ENCODE measurements around the gene ARMS2.

Gene ARMS2

GRCh38 chr10:122454603-122455080 is at the start of gene ARMS2:
TSS of gene ARMS2 (plus strand) at chr10:122454653. CDS start at chr10:122454728, 75 bp downstream.
- no peak for DNase-seq

- DNase-seq, result no peak
These were observed 46.9 kb upstream of the ARMS2 start for GRCh38 chr10:122407375-122408125.

GRCh38 chr10:122413327-122413726 is 41.1 kb upstream of the ARMS2 start:
- DNase-seq, result no peak

- no peak for DNase-seq
These were observed 36.8 kb upstream of the ARMS2 start for GRCh38 chr10:122417667-122418066.

GRCh38 chr10:122419016-122419415 is 35.4 kb upstream of the ARMS2 start:
- DNase-seq, result no peak

- no peak for DNase-seq
These were observed 34.4 kb upstream of the ARMS2 start for GRCh38 chr10:122419876-122420623.

- DNase-seq, result no peak
These were observed 33.8 kb upstream of the ARMS2 start for GRCh38 chr10:122420624-122421007.

GRCh38 chr10:122421054-122421625 is 33.3 kb upstream of the ARMS2 start:
- DNase-seq, result peak; percentile 14

- DNase-seq, result no peak
These were observed 32.7 kb upstream of the ARMS2 start for GRCh38 chr10:122421742-122422141.

- peak; percentile 60 for DNase-seq
These were observed 32.0 kb upstream of the ARMS2 start for GRCh38 chr10:122422266-122422989.

GRCh38 chr10:122424059-122424458 is 30.4 kb upstream of the ARMS2 start:
- DNase-seq, result no peak

GRCh38 chr10:122426829-122427228 is 27.6 kb upstream of the ARMS2 start:
- no peak for DNase-seq

- no peak for DNase-seq
These were observed 27.2 kb upstream of the ARMS2 start for GRCh38 chr10:122427280-122427679.

GRCh38 chr10:122435212-122435827 is 19.1 kb upstream of the ARMS2 start:
- DNase-seq, result peak; percentile 74

GRCh38 chr10:122441961-122442360 is 12.5 kb upstream of the ARMS2 start:
- DNase-seq, result no peak

- no peak for DNase-seq
These were observed 9.0 kb upstream of the ARMS2 start for GRCh38 chr10:122445469-122445868.

GRCh38 chr10:122445904-122446303 is 8.5 kb upstream of the ARMS2 start:
- no peak for DNase-seq

- no peak for DNase-seq
These were observed 7.6 kb upstream of the ARMS2 start for GRCh38 chr10:122446668-122447423.

- DNase-seq, result no peak
These were observed 5.9 kb upstream of the ARMS2 start for GRCh38 chr10:122448600-122448999.

GRCh38 chr10:122449153-122449552 is 5.3 kb upstream of the ARMS2 start:
- DNase-seq, result no peak

GRCh38 chr10:122450353-122450990 is 4.0 kb upstream of the ARMS2 start:
- DNase-seq, result no peak
